22Rv1 (cell line): ENCODE measurements around the gene DNAJA2.

Experiments
- ZFX ChIP-seq: fragments of 450-650 bp; IDR thresholded peaks from 2 replicates; pipeline ENCODE4 v1.6.1; 2017; ENCODE audit warnings: antibody characterized with exemption, borderline replicate concordance
- TF ChIP-seq, protein P1 (sequence below): fragments of 450-650 bp; IDR thresholded peaks from 2 replicates; pipeline ENCODE4 v1.5.1; 2017; ENCODE audit warnings: mild to moderate bottlenecking

DNA sequence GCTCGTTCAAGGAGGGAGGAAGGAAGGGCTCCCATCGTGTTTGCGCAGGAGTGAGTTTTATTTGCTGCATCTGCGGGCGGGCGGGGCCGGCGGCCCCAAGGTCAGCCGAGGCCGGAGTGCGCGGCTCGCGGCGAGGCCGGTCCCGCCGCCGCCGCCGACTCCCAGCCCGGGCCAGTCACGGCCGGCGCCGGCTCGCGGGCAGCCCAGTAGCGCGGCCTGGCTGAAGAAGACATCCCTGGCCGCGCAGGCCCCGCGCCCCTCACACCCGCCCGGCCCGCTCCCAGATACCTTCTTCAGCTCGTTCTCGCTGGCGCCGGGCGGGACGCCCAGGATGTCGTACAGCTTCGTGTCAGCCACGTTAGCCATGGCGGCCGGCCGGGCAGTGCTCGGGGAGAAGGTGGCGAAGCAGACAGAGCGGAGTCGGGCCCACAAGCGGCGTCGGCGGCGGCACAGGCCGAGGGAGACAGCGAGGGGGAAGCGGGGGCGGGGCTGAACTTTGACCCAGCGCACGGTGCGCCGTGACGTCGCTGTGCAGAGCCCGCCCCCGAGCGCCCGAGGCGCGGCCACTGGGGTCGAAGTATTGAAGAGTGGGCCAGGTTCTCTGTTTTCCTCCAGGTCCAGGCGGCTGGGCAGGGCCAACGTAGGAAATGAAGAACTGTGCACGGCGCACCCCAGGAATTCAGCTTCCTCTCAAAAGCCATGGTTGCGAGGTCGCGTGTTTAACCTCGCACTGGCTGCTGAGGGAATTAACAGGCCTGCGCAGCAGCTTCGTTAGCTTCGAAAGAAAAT, at the start of gene DNAJA2:
- TF ChIP-seq, protein P1, sequence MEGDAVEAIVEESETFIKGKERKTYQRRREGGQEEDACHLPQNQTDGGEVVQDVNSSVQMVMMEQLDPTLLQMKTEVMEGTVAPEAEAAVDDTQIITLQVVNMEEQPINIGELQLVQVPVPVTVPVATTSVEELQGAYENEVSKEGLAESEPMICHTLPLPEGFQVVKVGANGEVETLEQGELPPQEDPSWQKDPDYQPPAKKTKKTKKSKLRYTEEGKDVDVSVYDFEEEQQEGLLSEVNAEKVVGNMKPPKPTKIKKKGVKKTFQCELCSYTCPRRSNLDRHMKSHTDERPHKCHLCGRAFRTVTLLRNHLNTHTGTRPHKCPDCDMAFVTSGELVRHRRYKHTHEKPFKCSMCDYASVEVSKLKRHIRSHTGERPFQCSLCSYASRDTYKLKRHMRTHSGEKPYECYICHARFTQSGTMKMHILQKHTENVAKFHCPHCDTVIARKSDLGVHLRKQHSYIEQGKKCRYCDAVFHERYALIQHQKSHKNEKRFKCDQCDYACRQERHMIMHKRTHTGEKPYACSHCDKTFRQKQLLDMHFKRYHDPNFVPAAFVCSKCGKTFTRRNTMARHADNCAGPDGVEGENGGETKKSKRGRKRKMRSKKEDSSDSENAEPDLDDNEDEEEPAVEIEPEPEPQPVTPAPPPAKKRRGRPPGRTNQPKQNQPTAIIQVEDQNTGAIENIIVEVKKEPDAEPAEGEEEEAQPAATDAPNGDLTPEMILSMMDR = no peak
- TF ChIP-seq ZFX = no peak
